Transverse colon (tissue), 3 donors: ENCODE data around the gene PDE10A.

Experiments
- EP300 ChIP-seq: sonication (generic); formaldehyde crosslinking; IDR thresholded peaks from one replicate; pipeline ENCODE4 v1.6.1; 2017; ENCODE audit warnings: antibody characterized with exemption, low read depth
- TF ChIP-seq, protein P1 (sequence below), 5 experiments: fragments of 200-600 bp in 3 of 5; fragments of 450-650 bp in 2 of 5; sonication (generic) in 3 of 5; IDR thresholded peaks; 1 replicate in 2 of 5; 2 replicates in 3 of 5; pipeline ENCODE4 v1.5.1; 2016 to 2017; ENCODE audit warnings: antibody characterized with exemption in 5 of 5, inconsistent platforms in 3 of 5, mild to moderate bottlenecking in 2 of 5, moderate library complexity in 1 of 5

DNA sequence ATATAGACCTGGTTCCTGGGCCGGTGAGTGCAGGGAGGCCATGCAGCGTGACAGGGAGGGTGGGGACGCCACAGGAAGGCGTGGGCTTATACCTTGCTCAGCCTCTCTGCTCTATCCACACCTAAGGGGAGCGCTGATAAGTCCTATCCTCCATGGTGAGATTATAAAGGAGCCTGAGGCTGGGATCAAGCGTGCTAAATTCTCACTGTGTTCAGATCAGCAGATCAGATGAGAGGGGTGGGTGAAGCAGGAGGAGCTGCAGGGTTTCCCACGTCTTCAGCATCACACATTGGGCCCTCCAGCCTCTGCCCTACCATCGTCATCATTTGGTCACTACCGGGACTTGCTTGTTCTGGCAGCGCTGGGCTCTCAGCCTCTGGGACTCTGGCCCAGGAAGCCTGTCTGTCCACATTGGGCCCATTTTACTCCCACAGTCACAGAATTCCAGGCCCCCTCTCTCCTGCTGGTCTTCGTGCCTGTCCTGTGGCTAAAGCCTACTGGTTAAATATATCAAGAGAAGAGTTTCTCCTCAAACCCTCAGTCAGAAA, 29.1 kb upstream of the PDE10A start:
- no peak for TF ChIP-seq EP300
- TF ChIP-seq, protein P1, sequence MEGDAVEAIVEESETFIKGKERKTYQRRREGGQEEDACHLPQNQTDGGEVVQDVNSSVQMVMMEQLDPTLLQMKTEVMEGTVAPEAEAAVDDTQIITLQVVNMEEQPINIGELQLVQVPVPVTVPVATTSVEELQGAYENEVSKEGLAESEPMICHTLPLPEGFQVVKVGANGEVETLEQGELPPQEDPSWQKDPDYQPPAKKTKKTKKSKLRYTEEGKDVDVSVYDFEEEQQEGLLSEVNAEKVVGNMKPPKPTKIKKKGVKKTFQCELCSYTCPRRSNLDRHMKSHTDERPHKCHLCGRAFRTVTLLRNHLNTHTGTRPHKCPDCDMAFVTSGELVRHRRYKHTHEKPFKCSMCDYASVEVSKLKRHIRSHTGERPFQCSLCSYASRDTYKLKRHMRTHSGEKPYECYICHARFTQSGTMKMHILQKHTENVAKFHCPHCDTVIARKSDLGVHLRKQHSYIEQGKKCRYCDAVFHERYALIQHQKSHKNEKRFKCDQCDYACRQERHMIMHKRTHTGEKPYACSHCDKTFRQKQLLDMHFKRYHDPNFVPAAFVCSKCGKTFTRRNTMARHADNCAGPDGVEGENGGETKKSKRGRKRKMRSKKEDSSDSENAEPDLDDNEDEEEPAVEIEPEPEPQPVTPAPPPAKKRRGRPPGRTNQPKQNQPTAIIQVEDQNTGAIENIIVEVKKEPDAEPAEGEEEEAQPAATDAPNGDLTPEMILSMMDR (IDR thresholded peaks at IDR 0.05), result no peak
